K562 treated with DMSO at 1 percent for 4 hours (cell line): ENCODE measurements around the gene C5orf46. TPM values are rescaled to one million over a fixed set of nuclear protein-coding genes. Genes with fewer than 3 reads are reported as not detected.

ENCODE experiments used
- total RNA-seq: library from RNA; unstranded; fragments of 300-600 nt; gene quantifications from 2 replicates; pipeline ENCODE4 v1.2.3, GENCODE V29; 2022; ENCODE audit not compliant: insufficient read depth

C5orf46 gene
- total RNA-seq = not detected in 2 replicates

DNA sequence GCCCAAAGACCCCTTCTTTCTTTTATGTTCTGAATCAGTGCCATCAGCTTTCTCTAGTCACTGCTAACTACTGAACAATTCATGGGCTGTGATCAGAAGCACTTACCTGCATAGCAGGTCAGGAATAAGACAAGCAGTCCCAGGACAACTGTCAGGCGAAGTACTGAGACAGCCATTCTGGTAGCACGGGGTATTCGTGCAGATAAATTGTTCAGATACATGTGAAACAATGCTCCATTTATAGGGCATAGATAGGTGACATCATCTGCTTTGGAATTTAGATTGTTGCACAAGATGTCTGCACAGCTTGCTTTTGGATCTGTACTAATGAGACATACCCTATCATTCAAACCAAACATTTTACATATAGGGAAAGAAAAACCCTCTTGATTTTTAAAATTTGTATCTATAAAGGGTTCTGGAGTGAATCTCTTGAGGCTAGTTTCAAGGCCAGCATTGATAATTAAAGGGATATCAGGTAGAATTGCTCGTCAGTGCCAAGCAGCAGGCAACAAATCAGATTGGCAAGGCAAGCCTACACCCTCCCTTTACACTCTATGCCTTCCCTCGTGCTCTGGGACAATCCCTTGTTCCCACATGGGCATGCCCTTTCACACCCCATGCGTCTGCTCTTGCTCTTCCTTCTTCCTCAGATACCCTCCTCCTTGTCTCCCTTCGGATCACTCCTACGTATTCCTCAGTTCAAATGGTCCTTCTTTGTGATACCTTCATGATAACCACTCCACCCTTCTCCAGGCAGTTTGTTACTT, at the start of gene C5orf46:
TSS of gene C5orf46 (minus strand) at position 213 of the 770 bp plus-strand sequence. CDS start at position 176, 37 bp downstream.

GRCh38 chr5:147878066-147878759, 28.1 kb downstream of the C5orf46 start, which contains the start of gene SCGB3A2:
Gene SCGB3A2, plus strand, starts transcription at chr5:147878711. Its CDS starts 93 bp downstream, at chr5:147878804.

Other genes with a start within 250 kb of the C5orf46 start
- gene JAKMIP2, start 123.8 kb downstream of the C5orf46 start, total RNA-seq = not detected in 2 replicates
- gene SPINK1, start 74.9 kb downstream of the C5orf46 start, total RNA-seq = 36.4 and 64.1 TPM in 2 replicates
- gene SCGB3A2, start 27.8 kb downstream of the C5orf46 start, total RNA-seq = not detected in 2 replicates
- gene SPINK5, start 157.4 kb upstream of the C5orf46 start, total RNA-seq = 0.33 TPM in 1 of 2 replicates, not detected in the other